WERI-Rb-1 (cell line): ENCODE results near the gene PPIB.

Experiments used
- DNase-seq: peaks from one replicate; pipeline ENCODE4 v3.0.0-alpha.2; 2020
- H3K27ac ChIP-seq: fragments of 250-450 bp; sonication (Bioruptor Pico); 2 replicates; pipeline ENCODE4 v1.5.1; 2020; ENCODE audit warnings: mild to moderate bottlenecking, moderate library complexity
- H3K27me3 ChIP-seq: fragments of 250-450 bp; sonication (Bioruptor Pico); 2 replicates; pipeline ENCODE4 v1.5.1; 2021; ENCODE audit warnings: mild to moderate bottlenecking, low read depth, moderate library complexity; ENCODE audit not compliant: insufficient read depth, severe bottlenecking
- H3K36me3 ChIP-seq: fragments of 250-450 bp; sonication (Bioruptor Pico); 2 replicates; pipeline ENCODE4 v1.5.1; 2020; ENCODE audit warnings: mild to moderate bottlenecking, moderate library complexity
- H3K4me3 ChIP-seq: 2 replicates; pipeline ENCODE4 v1.5.1; 2011; ENCODE audit warnings: low read depth, mild to moderate bottlenecking, control low read depth, low read length
- H3K9me3 ChIP-seq: fragments of 250-450 bp; sonication (Bioruptor Pico); 2 replicates; pipeline ENCODE4 v1.5.1; 2021; ENCODE audit warnings: mild to moderate bottlenecking, moderate library complexity; ENCODE audit not compliant: severe bottlenecking
- TF ChIP-seq, protein P1 (sequence below): IDR thresholded peaks from 2 replicates; pipeline ENCODE4 v1.5.1; 2011; ENCODE audit warnings: low read depth, mild to moderate bottlenecking, control low read depth, inconsistent platforms, low read length

PPIB gene

DNA sequence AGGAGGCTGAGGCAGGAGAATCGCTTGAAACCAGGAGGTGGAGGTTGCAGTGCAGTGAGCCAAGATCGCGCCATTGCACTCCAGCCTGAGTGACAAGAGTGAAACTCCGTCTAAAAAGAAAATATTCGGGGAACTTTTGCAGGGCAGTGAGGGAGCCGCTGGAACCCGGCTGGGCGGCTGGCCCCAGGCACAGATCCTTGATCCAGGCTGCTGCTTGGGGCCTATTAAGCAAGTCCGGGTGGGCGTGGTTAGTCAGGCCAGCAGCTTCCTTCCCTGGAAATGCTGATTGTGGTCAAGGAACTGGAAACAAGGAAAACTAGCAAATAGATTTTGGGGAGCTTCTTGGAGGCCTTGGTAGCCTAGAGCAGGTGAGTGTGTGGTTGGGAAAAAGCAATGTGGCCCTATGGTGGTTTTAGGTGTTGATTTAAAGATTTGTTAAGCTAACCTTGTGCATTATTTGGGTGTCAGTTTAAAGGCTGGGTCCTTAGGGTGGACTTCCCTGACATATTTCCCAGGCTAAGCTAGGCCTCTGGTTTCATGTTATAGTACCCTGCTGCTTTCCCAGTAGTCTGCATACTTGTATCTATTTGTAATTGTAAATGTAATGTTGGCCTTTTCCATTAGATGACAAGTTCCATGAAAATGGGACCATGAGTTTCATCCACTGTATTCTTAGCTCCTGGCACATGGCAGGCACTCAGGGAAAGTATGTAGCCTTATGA is 29.0 kb downstream of the PPIB start:
- Histone ChIP-seq H3K4me3 (no peak overlapping the region), H3K27me3 (no peaks in the 10 kb centered on the region), H3K27ac (no peak overlapping the region), H3K36me3 (peaks cover 89% of the 10 kb centered on the region), H3K9me3 (no peaks in the 10 kb centered on the region)
- no peak for DNase-seq
- TF ChIP-seq, protein P1, sequence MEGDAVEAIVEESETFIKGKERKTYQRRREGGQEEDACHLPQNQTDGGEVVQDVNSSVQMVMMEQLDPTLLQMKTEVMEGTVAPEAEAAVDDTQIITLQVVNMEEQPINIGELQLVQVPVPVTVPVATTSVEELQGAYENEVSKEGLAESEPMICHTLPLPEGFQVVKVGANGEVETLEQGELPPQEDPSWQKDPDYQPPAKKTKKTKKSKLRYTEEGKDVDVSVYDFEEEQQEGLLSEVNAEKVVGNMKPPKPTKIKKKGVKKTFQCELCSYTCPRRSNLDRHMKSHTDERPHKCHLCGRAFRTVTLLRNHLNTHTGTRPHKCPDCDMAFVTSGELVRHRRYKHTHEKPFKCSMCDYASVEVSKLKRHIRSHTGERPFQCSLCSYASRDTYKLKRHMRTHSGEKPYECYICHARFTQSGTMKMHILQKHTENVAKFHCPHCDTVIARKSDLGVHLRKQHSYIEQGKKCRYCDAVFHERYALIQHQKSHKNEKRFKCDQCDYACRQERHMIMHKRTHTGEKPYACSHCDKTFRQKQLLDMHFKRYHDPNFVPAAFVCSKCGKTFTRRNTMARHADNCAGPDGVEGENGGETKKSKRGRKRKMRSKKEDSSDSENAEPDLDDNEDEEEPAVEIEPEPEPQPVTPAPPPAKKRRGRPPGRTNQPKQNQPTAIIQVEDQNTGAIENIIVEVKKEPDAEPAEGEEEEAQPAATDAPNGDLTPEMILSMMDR = no peak

DNA sequence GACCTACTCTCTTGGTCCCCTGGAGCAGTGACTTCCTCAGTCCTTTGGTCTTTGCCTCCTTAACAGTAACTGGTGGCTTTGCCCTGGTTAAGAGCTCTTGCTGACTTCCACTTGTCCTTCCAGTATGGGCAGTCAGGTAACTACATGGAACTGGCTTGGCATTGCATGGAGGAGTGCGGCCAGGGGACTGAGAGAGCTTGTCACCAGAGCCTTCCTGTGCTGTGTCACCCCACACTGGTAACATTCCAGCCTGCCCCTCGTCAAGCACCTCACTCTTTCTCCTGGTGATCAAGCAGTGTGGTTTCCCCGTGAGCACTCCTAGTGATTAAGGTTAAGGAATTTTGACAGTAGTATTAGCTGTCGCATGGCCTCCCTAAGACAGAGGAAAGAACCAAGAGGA is 30.6 kb downstream of the PPIB start:
- no peak for DNase-seq
- Histone ChIP-seq H3K27ac (no peak overlapping the region), H3K36me3 (peaks cover 98% of the 10 kb centered on the region), H3K27me3 (no peaks in the 10 kb centered on the region), H3K4me3 (no peak overlapping the region), H3K9me3 (no peaks in the 10 kb centered on the region)
- TF ChIP-seq, protein P1 = no peak

DNA sequence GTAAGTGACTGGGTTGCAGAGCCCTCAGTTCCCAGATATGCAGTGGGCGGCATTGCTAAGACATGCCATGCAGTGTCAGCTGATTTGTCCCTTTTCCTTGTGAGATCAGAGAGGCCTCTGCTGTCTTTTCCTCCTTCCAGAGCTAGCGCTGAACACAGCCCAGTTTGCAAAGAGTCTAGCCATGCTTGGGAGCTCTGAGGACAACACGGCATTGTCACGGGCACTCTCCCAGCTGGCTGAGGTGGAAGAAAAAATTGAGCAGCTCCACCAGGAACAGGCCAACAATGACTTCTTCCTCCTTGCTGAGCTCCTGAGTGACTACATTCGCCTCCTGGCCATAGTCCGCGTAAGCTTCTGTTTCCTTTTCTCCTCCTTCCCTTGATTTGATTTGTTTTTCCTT is 31.3 kb downstream of the PPIB start:
- no peak overlapping the region for H3K27ac ChIP-seq
- no peak for DNase-seq
- peaks cover 98% of the 10 kb centered on the region for H3K36me3 ChIP-seq
- TF ChIP-seq, protein P1 = no peak
- no peaks in the 10 kb centered on the region for H3K9me3 ChIP-seq
- H3K27me3 ChIP-seq = no peaks in the 10 kb centered on the region
- H3K4me3 ChIP-seq = no peak overlapping the region

DNA sequence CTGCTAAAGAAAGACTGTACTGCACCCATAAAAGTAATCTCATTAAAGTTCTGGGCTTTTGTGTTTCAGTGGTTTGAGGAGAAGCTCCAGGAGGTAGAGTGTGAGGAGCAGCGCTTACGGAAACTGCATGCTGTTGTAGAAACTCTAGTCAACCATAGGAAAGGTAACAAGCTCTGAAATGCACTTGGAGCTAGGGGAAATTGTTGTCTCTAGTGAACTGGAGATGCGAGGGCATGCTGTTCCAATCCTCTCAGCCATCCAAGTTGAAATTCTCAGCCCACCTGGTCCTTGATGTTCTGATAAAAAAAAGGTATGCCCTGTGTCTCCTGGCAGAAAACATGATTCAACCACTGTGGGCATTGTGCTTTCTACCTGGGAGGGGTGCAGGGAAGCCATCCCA is 32.7 kb downstream of the PPIB start:
- no peak overlapping the region for H3K27ac ChIP-seq
- peaks cover 94% of the 10 kb centered on the region for H3K36me3 ChIP-seq
- H3K4me3 ChIP-seq = no peak overlapping the region
- no peaks in the 10 kb centered on the region for H3K9me3 ChIP-seq
- no peak for DNase-seq
- no peaks in the 10 kb centered on the region for H3K27me3 ChIP-seq
- TF ChIP-seq, protein P1 = no peak

DNA sequence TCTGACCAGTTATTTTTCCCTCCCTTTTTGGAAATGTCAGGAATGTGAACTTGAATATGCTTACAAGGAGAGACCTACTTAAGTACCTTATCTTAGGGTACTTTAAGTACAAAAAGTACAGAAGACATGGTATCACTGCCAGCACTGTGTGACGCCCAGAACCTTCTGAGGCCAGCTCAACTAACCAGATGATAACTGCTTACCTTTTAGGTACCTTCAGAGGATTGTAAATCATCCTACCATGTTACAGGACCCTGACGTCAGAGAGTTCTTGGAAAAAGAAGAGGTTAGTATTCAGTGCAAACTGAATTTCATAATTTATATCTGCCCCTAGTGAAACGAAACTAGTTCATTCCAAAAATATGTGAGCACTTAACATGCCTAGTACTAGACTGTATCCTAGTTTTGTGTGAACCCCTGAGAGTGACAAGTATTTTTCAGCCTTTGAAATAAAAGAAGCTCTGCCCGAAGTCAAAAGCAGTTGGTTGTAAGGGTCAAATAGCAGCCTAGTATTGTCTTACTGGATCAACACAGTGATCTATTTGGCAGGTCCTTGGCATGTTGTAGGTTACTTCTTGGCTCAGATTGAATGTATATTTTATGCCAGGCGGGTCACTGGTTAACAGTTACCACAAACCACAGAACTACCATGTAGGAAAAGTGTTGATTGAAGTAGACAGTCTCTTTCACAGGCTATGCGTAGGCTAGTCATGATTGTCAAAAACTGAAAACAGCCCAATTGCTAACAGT is 35.1 kb downstream of the PPIB start:
- TF ChIP-seq, protein P1 = no peak
- no peak overlapping the region for H3K27ac ChIP-seq
- H3K4me3 ChIP-seq = no peak overlapping the region
- H3K9me3 ChIP-seq = no peaks in the 10 kb centered on the region
- H3K36me3 ChIP-seq = peaks cover 83% of the 10 kb centered on the region
- H3K27me3 ChIP-seq = no peaks in the 10 kb centered on the region
- no peak for DNase-seq
